Pancreas (tissue), 10 donors: ENCODE results near the gene NOSIP. TPM values are rescaled to one million over a fixed set of nuclear protein-coding genes. Genes with fewer than 3 reads are reported as not detected.
A peak's percentile ranks its signal among the peaks of the same experiment; 100 is the strongest.

ENCODE experiments used
- ATAC-seq, 4 donors: fragments of 200-7000 bp; cut with Tn5 transposase; one replicate each; pipeline versions ENCODE4 v1.8.0 to v1.9.1; 2020; ENCODE audit warnings: mild to moderate bottlenecking in 4 of 4, moderate library complexity in 4 of 4
- DNase-seq, 6 donors: peaks; one replicate each; pipeline ENCODE4 v3.0.0-alpha.2; 2020
- FAIRE-seq: peaks from 2 replicates; lab custom pipeline; 2012; peaks lifted over from hg19 to GRCh38; lab: Jason Lieb, UNC
- H3K27ac ChIP-seq, 4 donors: fragments of 200-600 bp; sonication (generic); 1 replicate in 3 of 4; 2 replicates in 1 of 4; pipeline versions ENCODE4 v1.5.0 to v1.8.0; 2020
- H3K27me3 ChIP-seq, 4 donors: fragments of 200-600 bp; one replicate each; pipeline ENCODE4 v1.8.0; 2021
- H3K36me3 ChIP-seq, 3 donors: fragments of 200-600 bp; sonication (generic) in 1 of 3; one replicate each; pipeline versions ENCODE4 v1.5.0 to v1.8.0; 2020 to 2021
- H3K4me1 ChIP-seq, 3 donors: fragments of 200-600 bp; one replicate each; pipeline ENCODE4 v1.8.0; 2021
- H3K4me3 ChIP-seq, 4 donors: fragments of 200-600 bp; sonication (generic) in 2 of 4; one replicate each; pipeline versions ENCODE4 v1.5.0 to v1.8.0; 2020 to 2021
- H3K9me3 ChIP-seq, 4 donors: fragments of 200-600 bp; one replicate each; pipeline ENCODE4 v1.8.0; 2021
- CTCF ChIP-seq, 4 donors: fragments of 200-600 bp; sonication (generic) in 3 of 4; IDR thresholded peaks; one replicate each; pipeline versions ENCODE4 v1.5.0 to v1.8.0; 2021; ENCODE audit warnings: antibody characterized with exemption in 4 of 4
- WGBS, 2 donors: extraction: QIAGEN DNeasy Blood & Tissue Kit; methylation state at CpG; one replicate each; pipeline ENCODE4 v1.1.7; 2013; 5-methylcytosine and 5-hydroxymethylcytosine counted together
- intact Hi-C, 3 donors: fragments of 100-400 bp; cut with DNase I; formaldehyde crosslinking; loops; one replicate each; pipeline versions ENCODE4 v1.11.1 to v1.14.2; 2022
- polyA plus RNA-seq, 2 donors: library from polyadenylated mRNA; stranded (reverse); fragments of 200-250 nt; gene quantifications; one replicate each; pipeline ENCODE4 v1.2.3, GENCODE V29; 2013
- total RNA-seq, 6 donors: library from RNA; stranded (reverse); fragmentation: NEBNext Ultra II Directional in 4 of 6; extraction: Animal tissue kit (Norgen Biotek cat#: 25700) in 4 of 6; gene quantifications; one replicate each; pipeline versions ENCODE4 v1.2.1 to v1.2.4, GENCODE V29; 2021 to 2023
- donor health status: healthy with polysubstance abuse.
- donor health status: DM: no; HTN: no; CAD: no; lungs with moderate emphysema.
- donor health status: DM: no; HTN: no; CAD: no.
- donor health status: control.
- donor health status: control.
- donor health status: Bipolar disorder and iron deficiency.
- donor health status: DM: yes; HTN: yes; CAD: no.
- donor health status: DM: no; HTN: no; CAD: no.
- donor health status: DM: no; HTN: no; CAD: no.
- donor health status: DM: yes; HTN: yes; CAD: no.

The NOSIP gene
- total and polyA plus RNA-seq, 8 donors: 40.5 to 148 (median 60.6) TPM

DNA sequence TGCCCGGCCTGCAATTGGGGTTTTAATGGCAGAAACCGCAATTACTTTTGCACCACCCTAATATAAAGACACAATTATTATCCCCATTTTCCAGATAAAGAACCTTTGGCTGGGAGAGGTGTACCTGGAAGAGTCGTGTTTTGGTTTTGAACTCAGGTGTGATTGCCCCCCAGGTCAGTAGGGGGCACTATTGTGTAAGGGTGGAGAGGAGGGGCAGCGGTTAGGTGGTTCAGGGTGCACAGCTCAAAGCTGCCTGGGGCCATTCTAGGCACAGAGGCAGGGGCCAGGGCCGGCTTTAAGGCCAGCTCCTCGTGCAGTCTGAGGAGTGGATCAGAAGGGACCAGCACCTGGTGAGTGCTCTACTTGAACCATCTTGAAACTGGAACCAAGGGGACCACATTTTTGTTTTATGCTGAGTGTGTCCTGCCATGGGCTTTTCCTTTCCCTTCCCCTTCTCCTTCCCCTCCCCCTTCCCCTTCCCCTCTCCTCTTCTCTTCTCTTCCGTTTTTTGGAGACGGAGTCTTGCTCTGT lies 73.7 kb downstream of the NOSIP start:
- no peaks in the 10 kb centered on the region for H3K9me3 ChIP-seq
- no peaks in the 10 kb centered on the region for H3K27me3 ChIP-seq
- no peak overlapping the region for H3K4me3 ChIP-seq
- ATAC-seq (peak; percentile 71 to 93 (median 83)), FAIRE-seq (no peak), DNase-seq (peak; percentile 61 to 86 (median 78))
- H3K27ac ChIP-seq: no peak overlapping the region
- TF ChIP-seq CTCF (IDR thresholded peaks at IDR 0.05): peak; percentile 53 to 64 (median 62)
- H3K4me1 ChIP-seq: no peaks in the 10 kb centered on the region
- intact Hi-C loops: loop anchor here in 2 of 3 donors (5.0 kb wide), 1 partner anchor 36 kb away; no protein-coding TSS in a partner anchor
- 15 to 23% methylated on average over 8 of the region's 8 CpGs for WGBS, 2 donors
- H3K36me3 ChIP-seq: no peaks in the 10 kb centered on the region

Other genes starting within 250 kb of the NOSIP start
- 10 to 100 TPM in 1 of 6 donors, 1 to 10 TPM in 3, under 1 TPM in 2; 0.35 to 23.1 (median 2.7) TPM for gene CD37, start 245.2 kb downstream of the NOSIP start, total RNA-seq
- gene CD37, start 245.2 kb downstream of the NOSIP start, polyA plus RNA-seq: 1 to 10 TPM; 1.8 to 2.0 TPM
- 10 to 100 TPM; 10.5 to 30.6 (median 12.6) TPM for gene TEAD2, start 218.1 kb downstream of the NOSIP start, total RNA-seq
- 10 to 100 TPM; 16.0 to 16.8 TPM for gene TEAD2, start 218.1 kb downstream of the NOSIP start, polyA plus RNA-seq
- gene DKKL1, start 216.7 kb downstream of the NOSIP start, total RNA-seq: 1 to 10 TPM in 1 of 6 donors, under 1 TPM in 3, not detected in 2; 0.41 to 1.3 (median 0.53) TPM
- gene DKKL1, start 216.7 kb downstream of the NOSIP start, polyA plus RNA-seq: under 1 TPM in 1 of 2 donors, not detected in 1; 0.12 TPM
- gene KASH5, start 192.3 kb downstream of the NOSIP start, total RNA-seq: 1 to 10 TPM; 1.3 to 3.3 (median 2.7) TPM
- 1 to 10 TPM; 1.2 to 1.7 TPM for gene KASH5, start 192.3 kb downstream of the NOSIP start, polyA plus RNA-seq
- gene PTH2, start 157.1 kb downstream of the NOSIP start, total RNA-seq: not detected
- not detected for gene PTH2, start 157.1 kb downstream of the NOSIP start, polyA plus RNA-seq
- not detected for gene GFY, start 155.2 kb downstream of the NOSIP start, total RNA-seq
- not detected for gene GFY, start 155.2 kb downstream of the NOSIP start, polyA plus RNA-seq
- gene SLC17A7, start 139.0 kb downstream of the NOSIP start, total RNA-seq: under 1 TPM in 5 of 6 donors, not detected in 1; 0.13 to 0.53 (median 0.40) TPM
- gene SLC17A7, start 139.0 kb downstream of the NOSIP start, polyA plus RNA-seq: under 1 TPM; 0.30 to 0.31 TPM
- gene PIH1D1, start 128.7 kb downstream of the NOSIP start, total RNA-seq: 10 to 100 TPM; 34.2 to 49.1 (median 37.2) TPM
- gene PIH1D1, start 128.7 kb downstream of the NOSIP start, polyA plus RNA-seq: 100 to 1,000 TPM in 1 of 2 donors, 10 to 100 TPM in 1; 82.5 to 110 TPM
- gene ALDH16A1, start 127.3 kb downstream of the NOSIP start, total RNA-seq: 10 to 100 TPM; 16.1 to 22.9 (median 19.8) TPM
- gene ALDH16A1, start 127.3 kb downstream of the NOSIP start, polyA plus RNA-seq: 10 to 100 TPM; 72.4 to 89.3 TPM
- 1 to 10 TPM in 5 of 6 donors, under 1 TPM in 1; 0.79 to 3.7 (median 1.8) TPM for gene FLT3LG, start 106.3 kb downstream of the NOSIP start, total RNA-seq
- 1 to 10 TPM; 7.1 to 8.4 TPM for gene FLT3LG, start 106.3 kb downstream of the NOSIP start, polyA plus RNA-seq
- 1,000 to 10,000 TPM; 1,459 to 2,866 (median 2,217) TPM for gene RPL13A, start 92.9 kb downstream of the NOSIP start, total RNA-seq
- gene RPL13A, start 92.9 kb downstream of the NOSIP start, polyA plus RNA-seq: 1,000 to 10,000 TPM; 1,585 to 1,842 TPM
- 1,000 to 10,000 TPM in 4 of 6 donors, 100 to 1,000 TPM in 2; 765 to 1,427 (median 1,126) TPM for gene RPS11, start 84.1 kb downstream of the NOSIP start, total RNA-seq
- gene RPS11, start 84.1 kb downstream of the NOSIP start, polyA plus RNA-seq: 1,000 to 10,000 TPM; 2,346 to 2,426 TPM
- 100 to 1,000 TPM in 1 of 6 donors, 10 to 100 TPM in 5; 48.4 to 105 (median 66.3) TPM for gene FCGRT, start 67.9 kb downstream of the NOSIP start, total RNA-seq
- 10 to 100 TPM; 74.5 to 87.8 TPM for gene FCGRT, start 67.9 kb downstream of the NOSIP start, polyA plus RNA-seq
- 10 to 100 TPM in 1 of 6 donors, 1 to 10 TPM in 5; 1.6 to 16.5 (median 4.8) TPM for gene RCN3, start 52.6 kb downstream of the NOSIP start, total RNA-seq
- gene RCN3, start 52.6 kb downstream of the NOSIP start, polyA plus RNA-seq: 10 to 100 TPM; 38.7 to 41.5 TPM
- 1 to 10 TPM; 6.5 to 8.9 (median 8.3) TPM for gene PRRG2, start 760 bp upstream of the NOSIP start, total RNA-seq
- 10 to 100 TPM; 11.6 to 15.9 TPM for gene PRRG2, start 760 bp upstream of the NOSIP start, polyA plus RNA-seq
- 10 to 100 TPM in 3 of 6 donors, 1 to 10 TPM in 3; 8.3 to 17.7 (median 9.5) TPM for gene PRR12, start 10.6 kb upstream of the NOSIP start, total RNA-seq
- gene PRR12, start 10.6 kb upstream of the NOSIP start, polyA plus RNA-seq: 10 to 100 TPM; 14.0 to 18.9 TPM
- 10 to 100 TPM in 2 of 6 donors, 1 to 10 TPM in 4; 5.5 to 24.4 (median 7.5) TPM for gene RRAS, start 59.6 kb upstream of the NOSIP start, total RNA-seq
- gene RRAS, start 59.6 kb upstream of the NOSIP start, polyA plus RNA-seq: 10 to 100 TPM; 27.2 to 42.9 TPM
- gene SCAF1, start 61.7 kb upstream of the NOSIP start, total RNA-seq: 10 to 100 TPM; 17.3 to 34.8 (median 28.3) TPM
- gene SCAF1, start 61.7 kb upstream of the NOSIP start, polyA plus RNA-seq: 10 to 100 TPM; 17.8 to 30.4 TPM
- gene IRF3, start 85.3 kb upstream of the NOSIP start, total RNA-seq: 10 to 100 TPM; 34.4 to 66.0 (median 44.7) TPM
- 100 to 1,000 TPM; 213 to 289 TPM for gene IRF3, start 85.3 kb upstream of the NOSIP start, polyA plus RNA-seq
- gene BCL2L12, start 85.4 kb upstream of the NOSIP start, total RNA-seq: 10 to 100 TPM in 2 of 6 donors, 1 to 10 TPM in 4; 6.0 to 12.0 (median 9.6) TPM
- gene BCL2L12, start 85.4 kb upstream of the NOSIP start, polyA plus RNA-seq: 10 to 100 TPM; 16.2 to 16.5 TPM
- 10 to 100 TPM; 27.2 to 61.1 (median 43.3) TPM for gene PRMT1, start 96.7 kb upstream of the NOSIP start, total RNA-seq
- 10 to 100 TPM; 95.3 to 98.7 TPM for gene PRMT1, start 96.7 kb upstream of the NOSIP start, polyA plus RNA-seq
- gene ADM5, start 109.0 kb upstream of the NOSIP start, total RNA-seq: under 1 TPM; 0.28 to 1.00 (median 0.58) TPM
- gene ADM5, start 109.0 kb upstream of the NOSIP start, polyA plus RNA-seq: 1 to 10 TPM; 2.4 to 2.5 TPM
- 1 to 10 TPM in 4 of 6 donors, under 1 TPM in 2; 0.28 to 5.6 (median 2.1) TPM for gene CPT1C, start 110.6 kb upstream of the NOSIP start, total RNA-seq
- gene CPT1C, start 110.6 kb upstream of the NOSIP start, polyA plus RNA-seq: 10 to 100 TPM; 10.5 to 12.6 TPM
- under 1 TPM in 3 of 6 donors, not detected in 3; 0.08 to 0.34 (median 0.09) TPM for gene TSKS, start 182.8 kb upstream of the NOSIP start, total RNA-seq
- under 1 TPM; 0.35 to 0.76 TPM for gene TSKS, start 182.8 kb upstream of the NOSIP start, polyA plus RNA-seq
- 10 to 100 TPM; 29.3 to 42.8 (median 34.2) TPM for gene AP2A1, start 186.4 kb upstream of the NOSIP start, total RNA-seq
- gene AP2A1, start 186.4 kb upstream of the NOSIP start, polyA plus RNA-seq: 10 to 100 TPM; 27.1 to 29.0 TPM
- 10 to 100 TPM in 3 of 6 donors, 1 to 10 TPM in 3; 8.8 to 22.3 (median 12.1) TPM for gene FUZ, start 232.7 kb upstream of the NOSIP start, total RNA-seq
- gene FUZ, start 232.7 kb upstream of the NOSIP start, polyA plus RNA-seq: 10 to 100 TPM; 24.3 to 30.3 TPM
- gene MED25, start 237.7 kb upstream of the NOSIP start, total RNA-seq: 10 to 100 TPM; 19.4 to 34.9 (median 24.3) TPM
- gene MED25, start 237.7 kb upstream of the NOSIP start, polyA plus RNA-seq: 10 to 100 TPM; 56.8 to 60.0 TPM